Smooth muscle cell (in vitro differentiated cells): ENCODE data around the gene POMGNT2. TPM values are rescaled to one million over a fixed set of nuclear protein-coding genes. Genes with fewer than 3 reads are reported as not detected.

Experiments used
- DNase-seq: peaks from one replicate; lab custom pipeline; 2025; ENCODE audit not compliant: unreplicated experiment; lab: John Stamatoyannopoulos, UW
- H2AFZ ChIP-seq: fragments of 200-600 bp; sonication (generic); 2 replicates; pipeline ENCODE4 v1.6.0; 2016; ENCODE audit warnings: antibody characterized with exemption, low read depth, mild to moderate bottlenecking
- H3F3A ChIP-seq: fragments of 200-600 bp; sonication (generic); 2 replicates; pipeline ENCODE4 v1.6.0; 2017; ENCODE audit warnings: antibody characterized with exemption, low read depth
- H3K27ac ChIP-seq: fragments of 200-600 bp; sonication (generic); 2 replicates; pipeline ENCODE4 v1.5.1; 2016; ENCODE audit warnings: low read depth, mild to moderate bottlenecking
- H3K27me3 ChIP-seq: fragments of 200-600 bp; sonication (generic); 2 replicates; pipeline ENCODE4 v1.6.1; 2016; ENCODE audit warnings: low read depth, mild to moderate bottlenecking
- H3K36me3 ChIP-seq: fragments of 200-600 bp; sonication (generic); 2 replicates; pipeline ENCODE4 v1.5.1; 2016; ENCODE audit warnings: low read depth
- H3K4me1 ChIP-seq: fragments of 200-600 bp; sonication (generic); 2 replicates; pipeline ENCODE4 v1.5.1; 2016; ENCODE audit warnings: low read depth
- H3K4me2 ChIP-seq: fragments of 200-600 bp; sonication (generic); 2 replicates; pipeline ENCODE4 v1.6.0; 2016; ENCODE audit warnings: mild to moderate bottlenecking
- H3K4me3 ChIP-seq: fragments of 200-600 bp; sonication (generic); 2 replicates; pipeline ENCODE4 v1.5.1; 2016; ENCODE audit warnings: mild to moderate bottlenecking
- H3K79me2 ChIP-seq: fragments of 200-600 bp; sonication (generic); 2 replicates; pipeline ENCODE4 v1.6.0; 2016; ENCODE audit warnings: low read depth, mild to moderate bottlenecking
- H3K9ac ChIP-seq: fragments of 200-600 bp; sonication (generic); 2 replicates; pipeline ENCODE4 v1.6.0; 2016; ENCODE audit warnings: low read depth
- H3K9me3 ChIP-seq: fragments of 200-600 bp; sonication (generic); replicated peaks from 2 replicates; pipeline ENCODE4 v1.5.1; 2016; ENCODE audit warnings: low read depth
- H4K20me1 ChIP-seq: fragments of 200-600 bp; sonication (generic); 2 replicates; pipeline ENCODE4 v1.6.0; 2016; ENCODE audit warnings: low read depth
- CTCF ChIP-seq: fragments of 200-600 bp; sonication (generic); IDR thresholded peaks from 2 replicates; pipeline ENCODE4 v1.5.1; 2017; ENCODE audit warnings: borderline replicate concordance, mild to moderate bottlenecking, antibody characterized with exemption; ENCODE audit not compliant: insufficient read depth, poor library complexity, severe bottlenecking
- WGBS: methylation state at CpG from one replicate; pipeline ENCODE4 v1.1.7; 2016; ENCODE audit warnings: low lambda C conversion rate; 5-methylcytosine and 5-hydroxymethylcytosine counted together
- polyA plus RNA-seq: library from polyadenylated mRNA; unstranded; fragments of >200 nt; fragmentation: Nextera tagmentation; extraction: Ambion mirVana; gene quantifications from 2 replicates; pipeline ENCODE4 v1.2.1, GENCODE V29; 2016
- total RNA-seq: library from RNA; depleted of rRNA; stranded (reverse); fragments of >200 nt; gene quantifications from 2 replicates; pipeline ENCODE4 v1.2.3, GENCODE V29; 2014

Gene POMGNT2
- total and polyA plus RNA-seq, 2 experiments from 2014 or later: 9.3 to 14.1 TPM

- H3K9ac ChIP-seq: no peak overlapping the region
- no peak for TF ChIP-seq CTCF
- H3K27me3 ChIP-seq: no peaks in the 10 kb centered on the region
- H3K4me3 ChIP-seq: no peak overlapping the region
- H3K36me3 ChIP-seq: no peaks in the 10 kb centered on the region
- no peaks in the 10 kb centered on the region for H3K79me2 ChIP-seq
- H3F3A ChIP-seq: no peaks in the 10 kb centered on the region
- no peak overlapping the region for H2AFZ ChIP-seq
- H3K4me1 ChIP-seq: no peaks in the 10 kb centered on the region
- no peak overlapping the region for H3K27ac ChIP-seq
- H4K20me1 ChIP-seq: no peaks in the 10 kb centered on the region
- 28% methylated on average over 3 of the region's 3 CpGs for WGBS
- H3K4me2 ChIP-seq: no peak overlapping the region
- no peak for DNase-seq
- H3K9me3 ChIP-seq: no peaks in the 10 kb centered on the region
Measured at GRCh38 chr3:43142472-43142871, 36.6 kb upstream of the POMGNT2 start.

- no peaks in the 10 kb centered on the region for H3F3A ChIP-seq
- no peaks in the 10 kb centered on the region for H4K20me1 ChIP-seq
- H3K4me3 ChIP-seq: no peak overlapping the region
- no peak for TF ChIP-seq CTCF
- no peak overlapping the region for H2AFZ ChIP-seq
- H3K4me2 ChIP-seq: no peak overlapping the region
- H3K9ac ChIP-seq: no peak overlapping the region
- 70% methylated on average over 4 of the region's 4 CpGs for WGBS
- H3K36me3 ChIP-seq: no peaks in the 10 kb centered on the region
- no peaks in the 10 kb centered on the region for H3K79me2 ChIP-seq
- no peaks in the 10 kb centered on the region for H3K27me3 ChIP-seq
- no peaks in the 10 kb centered on the region for H3K4me1 ChIP-seq
- DNase-seq: no peak
- H3K27ac ChIP-seq: no peak overlapping the region
- no peaks in the 10 kb centered on the region for H3K9me3 ChIP-seq
Measured at GRCh38 chr3:43138488-43139231, 32.8 kb upstream of the POMGNT2 start.

- Histone ChIP-seq H3K27ac (no peak overlapping the region), H3K36me3 (no peaks in the 10 kb centered on the region), H3K9ac (no peak overlapping the region), H3K9me3 (no peaks in the 10 kb centered on the region), H3K4me1 (no peaks in the 10 kb centered on the region), H3K79me2 (no peaks in the 10 kb centered on the region), H3K4me3 (no peak overlapping the region), H3K4me2 (no peak overlapping the region), H2AFZ (no peak overlapping the region), H3K27me3 (no peaks in the 10 kb centered on the region), H4K20me1 (no peaks in the 10 kb centered on the region), H3F3A (no peaks in the 10 kb centered on the region)
- 86% methylated on average over 7 of the region's 7 CpGs for WGBS
- DNase-seq: no peak
- no peak for TF ChIP-seq CTCF
Measured at GRCh38 chr3:43132870-43133636, 27.2 kb upstream of the POMGNT2 start.

GRCh38 chr3:43132193-43132592 lies 26.3 kb upstream of the POMGNT2 start:
- TF ChIP-seq CTCF: no peak
- Histone ChIP-seq H3K9me3 (no peaks in the 10 kb centered on the region), H3K4me3 (no peak overlapping the region), H3K27me3 (no peaks in the 10 kb centered on the region), H3K9ac (no peak overlapping the region), H3F3A (no peaks in the 10 kb centered on the region), H3K27ac (no peak overlapping the region), H2AFZ (no peak overlapping the region), H3K36me3 (no peaks in the 10 kb centered on the region), H3K4me2 (no peak overlapping the region), H3K4me1 (no peaks in the 10 kb centered on the region), H3K79me2 (no peaks in the 10 kb centered on the region), H4K20me1 (no peaks in the 10 kb centered on the region)
- whole genome bisulfite sequencing: 83% methylated on average over 3 of the region's 3 CpGs
- DNase-seq: no peak
